ENCODE results near the gene CNTNAP2. TPM values are rescaled to one million over a fixed set of nuclear protein-coding genes. Genes with fewer than 3 reads are reported as not detected.

The CNTNAP2 gene
- total and polyA plus RNA-seq, 9 of the 15 experiments (the other 6 are each of a cell fraction or from before 2014, with no cell fraction given): 0.04 to 0.62 (median 0.09) TPM; not detected in 4

DNA sequence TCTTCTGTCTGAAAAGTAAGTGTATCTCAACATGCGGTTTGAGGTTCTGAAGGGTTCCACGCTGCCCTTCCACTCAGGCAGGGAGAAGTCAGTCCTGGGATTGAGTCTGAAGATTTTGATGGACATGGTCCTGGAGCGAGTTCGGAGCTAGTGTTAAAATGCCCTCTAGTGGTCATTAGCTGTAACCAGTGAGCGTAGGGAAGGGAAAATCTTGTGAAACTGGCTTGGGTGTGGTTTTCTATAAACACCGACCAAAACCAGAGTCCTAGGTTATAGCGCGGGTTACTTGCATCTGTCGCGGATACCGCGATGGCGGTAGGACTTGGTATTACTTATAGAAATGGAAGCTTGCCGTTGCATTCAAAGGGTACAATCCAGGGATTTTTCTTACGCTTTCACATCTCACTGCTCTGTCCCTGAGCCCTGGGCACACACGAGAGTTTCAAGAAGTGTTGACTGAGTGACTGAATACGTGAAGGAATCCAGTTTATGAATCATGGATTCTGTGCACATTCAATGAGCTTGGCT is 2125.8 kb downstream of the CNTNAP2 start (continued):
- TF ChIP-seq, protein P1, sequence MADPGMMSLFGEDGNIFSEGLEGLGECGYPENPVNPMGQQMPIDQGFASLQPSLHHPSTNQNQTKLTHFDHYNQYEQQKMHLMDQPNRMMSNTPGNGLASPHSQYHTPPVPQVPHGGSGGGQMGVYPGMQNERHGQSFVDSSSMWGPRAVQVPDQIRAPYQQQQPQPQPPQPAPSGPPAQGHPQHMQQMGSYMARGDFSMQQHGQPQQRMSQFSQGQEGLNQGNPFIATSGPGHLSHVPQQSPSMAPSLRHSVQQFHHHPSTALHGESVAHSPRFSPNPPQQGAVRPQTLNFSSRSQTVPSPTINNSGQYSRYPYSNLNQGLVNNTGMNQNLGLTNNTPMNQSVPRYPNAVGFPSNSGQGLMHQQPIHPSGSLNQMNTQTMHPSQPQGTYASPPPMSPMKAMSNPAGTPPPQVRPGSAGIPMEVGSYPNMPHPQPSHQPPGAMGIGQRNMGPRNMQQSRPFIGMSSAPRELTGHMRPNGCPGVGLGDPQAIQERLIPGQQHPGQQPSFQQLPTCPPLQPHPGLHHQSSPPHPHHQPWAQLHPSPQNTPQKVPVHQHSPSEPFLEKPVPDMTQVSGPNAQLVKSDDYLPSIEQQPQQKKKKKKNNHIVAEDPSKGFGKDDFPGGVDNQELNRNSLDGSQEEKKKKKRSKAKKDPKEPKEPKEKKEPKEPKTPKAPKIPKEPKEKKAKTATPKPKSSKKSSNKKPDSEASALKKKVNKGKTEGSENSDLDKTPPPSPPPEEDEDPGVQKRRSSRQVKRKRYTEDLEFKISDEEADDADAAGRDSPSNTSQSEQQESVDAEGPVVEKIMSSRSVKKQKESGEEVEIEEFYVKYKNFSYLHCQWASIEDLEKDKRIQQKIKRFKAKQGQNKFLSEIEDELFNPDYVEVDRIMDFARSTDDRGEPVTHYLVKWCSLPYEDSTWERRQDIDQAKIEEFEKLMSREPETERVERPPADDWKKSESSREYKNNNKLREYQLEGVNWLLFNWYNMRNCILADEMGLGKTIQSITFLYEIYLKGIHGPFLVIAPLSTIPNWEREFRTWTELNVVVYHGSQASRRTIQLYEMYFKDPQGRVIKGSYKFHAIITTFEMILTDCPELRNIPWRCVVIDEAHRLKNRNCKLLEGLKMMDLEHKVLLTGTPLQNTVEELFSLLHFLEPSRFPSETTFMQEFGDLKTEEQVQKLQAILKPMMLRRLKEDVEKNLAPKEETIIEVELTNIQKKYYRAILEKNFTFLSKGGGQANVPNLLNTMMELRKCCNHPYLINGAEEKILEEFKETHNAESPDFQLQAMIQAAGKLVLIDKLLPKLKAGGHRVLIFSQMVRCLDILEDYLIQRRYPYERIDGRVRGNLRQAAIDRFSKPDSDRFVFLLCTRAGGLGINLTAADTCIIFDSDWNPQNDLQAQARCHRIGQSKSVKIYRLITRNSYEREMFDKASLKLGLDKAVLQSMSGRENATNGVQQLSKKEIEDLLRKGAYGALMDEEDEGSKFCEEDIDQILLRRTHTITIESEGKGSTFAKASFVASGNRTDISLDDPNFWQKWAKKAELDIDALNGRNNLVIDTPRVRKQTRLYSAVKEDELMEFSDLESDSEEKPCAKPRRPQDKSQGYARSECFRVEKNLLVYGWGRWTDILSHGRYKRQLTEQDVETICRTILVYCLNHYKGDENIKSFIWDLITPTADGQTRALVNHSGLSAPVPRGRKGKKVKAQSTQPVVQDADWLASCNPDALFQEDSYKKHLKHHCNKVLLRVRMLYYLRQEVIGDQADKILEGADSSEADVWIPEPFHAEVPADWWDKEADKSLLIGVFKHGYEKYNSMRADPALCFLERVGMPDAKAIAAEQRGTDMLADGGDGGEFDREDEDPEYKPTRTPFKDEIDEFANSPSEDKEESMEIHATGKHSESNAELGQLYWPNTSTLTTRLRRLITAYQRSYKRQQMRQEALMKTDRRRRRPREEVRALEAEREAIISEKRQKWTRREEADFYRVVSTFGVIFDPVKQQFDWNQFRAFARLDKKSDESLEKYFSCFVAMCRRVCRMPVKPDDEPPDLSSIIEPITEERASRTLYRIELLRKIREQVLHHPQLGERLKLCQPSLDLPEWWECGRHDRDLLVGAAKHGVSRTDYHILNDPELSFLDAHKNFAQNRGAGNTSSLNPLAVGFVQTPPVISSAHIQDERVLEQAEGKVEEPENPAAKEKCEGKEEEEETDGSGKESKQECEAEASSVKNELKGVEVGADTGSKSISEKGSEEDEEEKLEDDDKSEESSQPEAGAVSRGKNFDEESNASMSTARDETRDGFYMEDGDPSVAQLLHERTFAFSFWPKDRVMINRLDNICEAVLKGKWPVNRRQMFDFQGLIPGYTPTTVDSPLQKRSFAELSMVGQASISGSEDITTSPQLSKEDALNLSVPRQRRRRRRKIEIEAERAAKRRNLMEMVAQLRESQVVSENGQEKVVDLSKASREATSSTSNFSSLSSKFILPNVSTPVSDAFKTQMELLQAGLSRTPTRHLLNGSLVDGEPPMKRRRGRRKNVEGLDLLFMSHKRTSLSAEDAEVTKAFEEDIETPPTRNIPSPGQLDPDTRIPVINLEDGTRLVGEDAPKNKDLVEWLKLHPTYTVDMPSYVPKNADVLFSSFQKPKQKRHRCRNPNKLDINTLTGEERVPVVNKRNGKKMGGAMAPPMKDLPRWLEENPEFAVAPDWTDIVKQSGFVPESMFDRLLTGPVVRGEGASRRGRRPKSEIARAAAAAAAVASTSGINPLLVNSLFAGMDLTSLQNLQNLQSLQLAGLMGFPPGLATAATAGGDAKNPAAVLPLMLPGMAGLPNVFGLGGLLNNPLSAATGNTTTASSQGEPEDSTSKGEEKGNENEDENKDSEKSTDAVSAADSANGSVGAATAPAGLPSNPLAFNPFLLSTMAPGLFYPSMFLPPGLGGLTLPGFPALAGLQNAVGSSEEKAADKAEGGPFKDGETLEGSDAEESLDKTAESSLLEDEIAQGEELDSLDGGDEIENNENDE (IDR thresholded peaks at IDR 0.05; ENCODE audit: low read depth, low read length): no peak
- TF ChIP-seq, protein P2, sequence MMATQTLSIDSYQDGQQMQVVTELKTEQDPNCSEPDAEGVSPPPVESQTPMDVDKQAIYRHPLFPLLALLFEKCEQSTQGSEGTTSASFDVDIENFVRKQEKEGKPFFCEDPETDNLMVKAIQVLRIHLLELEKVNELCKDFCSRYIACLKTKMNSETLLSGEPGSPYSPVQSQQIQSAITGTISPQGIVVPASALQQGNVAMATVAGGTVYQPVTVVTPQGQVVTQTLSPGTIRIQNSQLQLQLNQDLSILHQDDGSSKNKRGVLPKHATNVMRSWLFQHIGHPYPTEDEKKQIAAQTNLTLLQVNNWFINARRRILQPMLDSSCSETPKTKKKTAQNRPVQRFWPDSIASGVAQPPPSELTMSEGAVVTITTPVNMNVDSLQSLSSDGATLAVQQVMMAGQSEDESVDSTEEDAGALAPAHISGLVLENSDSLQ (IDR thresholded peaks at IDR 0.05): peak; percentile 91
- TF ChIP-seq NCOA1 (IDR thresholded peaks at IDR 0.05; ENCODE audit: low read depth) (no peak), RUNX1 (IDR thresholded peaks at IDR 0.05; ENCODE audit: low read depth) (no peak), JUN (IDR thresholded peaks at IDR 0.05; ENCODE audit: borderline replicate concordance, low read depth, low read length) (no peak), JUN (CRISPR knock-in tag; IDR thresholded peaks at IDR 0.05; ENCODE audit: borderline replicate concordance) (no peak), BRF1 (IDR thresholded peaks at IDR 0.05; ENCODE audit: borderline replicate concordance, extremely low read depth, insufficient read length) (no peak), CBX8 (IDR thresholded peaks at IDR 0.05; ENCODE audit: borderline replicate concordance, extremely low read depth, low read depth, low read length, poor library complexity, severe bottlenecking) (no peak), ZNF354B (CRISPR knock-in tag; IDR thresholded peaks at IDR 0.05) (no peak), TCFL5 (CRISPR knock-in tag; conservative IDR thresholded peaks at IDR 0.05) (no peak), CEBPB (tag; IDR thresholded peaks at IDR 0.05) (peak; percentile 64), PHF20 (IDR thresholded peaks at IDR 0.05; ENCODE audit: partially characterized antibody) (no peak), ATF7 (IDR thresholded peaks at IDR 0.05) (no peak)
- TF ChIP-seq, protein P3, sequence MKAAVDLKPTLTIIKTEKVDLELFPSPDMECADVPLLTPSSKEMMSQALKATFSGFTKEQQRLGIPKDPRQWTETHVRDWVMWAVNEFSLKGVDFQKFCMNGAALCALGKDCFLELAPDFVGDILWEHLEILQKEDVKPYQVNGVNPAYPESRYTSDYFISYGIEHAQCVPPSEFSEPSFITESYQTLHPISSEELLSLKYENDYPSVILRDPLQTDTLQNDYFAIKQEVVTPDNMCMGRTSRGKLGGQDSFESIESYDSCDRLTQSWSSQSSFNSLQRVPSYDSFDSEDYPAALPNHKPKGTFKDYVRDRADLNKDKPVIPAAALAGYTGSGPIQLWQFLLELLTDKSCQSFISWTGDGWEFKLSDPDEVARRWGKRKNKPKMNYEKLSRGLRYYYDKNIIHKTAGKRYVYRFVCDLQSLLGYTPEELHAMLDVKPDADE (conservative IDR thresholded peaks at IDR 0.05; ENCODE audit: control insufficient read depth, low read depth, low read length): no peak
- TF ChIP-seq, protein P4, sequence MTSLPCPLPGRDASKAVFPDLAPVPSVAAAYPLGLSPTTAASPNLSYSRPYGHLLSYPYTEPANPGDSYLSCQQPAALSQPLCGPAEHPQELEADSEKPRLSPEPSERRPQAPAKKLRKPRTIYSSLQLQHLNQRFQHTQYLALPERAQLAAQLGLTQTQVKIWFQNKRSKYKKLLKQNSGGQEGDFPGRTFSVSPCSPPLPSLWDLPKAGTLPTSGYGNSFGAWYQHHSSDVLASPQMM (CRISPR knock-in tag; IDR thresholded peaks at IDR 0.05): no peak
